Bone marrow (tissue), 2 donors: ENCODE data around the gene ATP6V1F.

ENCODE experiments used
- DNase-seq, 2 donors: peaks; one replicate each; lab custom pipeline; 2025; lab: John Stamatoyannopoulos, UW

ATP6V1F gene

DNA sequence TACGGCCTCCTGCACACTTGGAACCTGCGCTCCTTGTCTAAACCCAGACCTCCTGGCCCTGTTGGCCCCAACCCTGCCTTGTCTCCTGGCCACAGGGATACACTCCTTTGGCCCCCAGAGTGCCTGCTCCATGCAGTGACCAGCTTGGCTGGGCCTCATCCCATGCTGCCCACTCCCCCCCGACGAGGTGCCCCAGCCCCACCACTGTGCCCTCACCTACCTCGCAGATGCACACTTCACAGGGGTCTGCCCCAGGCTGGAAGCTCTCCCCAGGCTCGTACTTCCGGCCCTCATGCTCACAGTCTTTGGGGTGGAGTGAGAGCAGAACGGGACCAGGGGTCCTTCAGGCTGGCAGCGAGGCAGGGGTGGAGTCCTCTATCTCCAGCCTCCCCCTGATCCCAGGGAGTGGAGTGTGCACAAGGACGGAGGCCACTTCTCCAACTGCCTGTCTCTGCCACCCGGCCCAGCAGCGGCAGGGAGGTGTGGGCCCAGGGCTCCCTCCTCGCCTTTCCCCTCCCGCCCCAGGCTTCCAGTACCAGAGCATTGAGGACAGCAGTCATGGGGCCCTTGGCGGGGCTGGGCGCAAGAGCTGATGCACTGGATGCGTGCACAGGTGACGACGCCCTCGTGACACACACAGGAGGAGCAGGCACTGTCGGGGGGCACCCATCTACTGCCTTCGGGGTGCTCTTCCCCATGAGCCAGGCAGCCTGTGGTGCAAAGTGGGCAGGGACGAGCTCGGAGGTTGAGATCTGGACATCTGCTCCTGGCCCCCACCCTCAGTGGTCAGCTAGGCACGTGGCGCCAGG lies 22.1 kb downstream of the ATP6V1F start:
- no peak for DNase-seq

DNA sequence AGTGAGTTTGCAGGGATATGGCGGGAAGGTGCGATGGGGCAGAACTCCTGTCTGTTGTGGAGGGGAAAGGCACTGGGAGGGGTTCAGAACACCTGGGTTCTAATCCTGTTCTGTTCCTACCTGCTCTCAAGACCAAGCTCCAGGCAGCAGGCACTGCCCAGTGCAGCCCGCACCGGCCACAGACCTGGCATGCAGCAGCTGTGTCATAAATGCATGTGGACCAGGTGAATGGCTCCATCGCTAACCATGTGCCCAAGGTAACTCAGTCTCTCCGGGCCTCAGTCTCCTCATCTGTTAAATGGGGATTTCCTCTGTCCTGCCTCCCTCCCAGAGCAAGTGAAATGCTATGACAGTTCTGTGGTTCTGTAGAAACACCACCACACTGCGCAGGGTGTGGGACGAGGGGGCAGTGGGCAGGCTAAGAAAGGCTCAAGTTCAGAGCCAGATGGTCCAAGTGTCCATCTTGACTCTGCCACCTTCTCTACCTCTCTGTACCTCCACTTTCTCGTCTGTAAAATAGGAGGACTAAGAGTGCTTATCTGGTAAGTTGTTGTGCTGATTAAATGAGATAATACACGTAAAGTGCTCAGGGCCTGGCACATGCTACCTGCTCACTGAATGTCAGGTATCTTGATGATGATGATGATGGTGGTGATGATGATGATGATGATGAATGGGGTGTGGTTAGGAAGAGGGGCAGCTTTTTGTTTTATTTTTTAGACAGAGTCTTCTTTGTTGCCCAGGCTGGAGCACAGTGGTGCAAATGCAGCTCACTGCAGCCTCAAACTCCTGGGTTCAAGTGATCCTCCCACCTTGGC lies 22.9 kb downstream of the ATP6V1F start:
- DNase-seq = no peak

GRCh38 chr7:128886391-128887168 lies 23.9 kb downstream of the ATP6V1F start:
- DNase-seq = no peak

DNA sequence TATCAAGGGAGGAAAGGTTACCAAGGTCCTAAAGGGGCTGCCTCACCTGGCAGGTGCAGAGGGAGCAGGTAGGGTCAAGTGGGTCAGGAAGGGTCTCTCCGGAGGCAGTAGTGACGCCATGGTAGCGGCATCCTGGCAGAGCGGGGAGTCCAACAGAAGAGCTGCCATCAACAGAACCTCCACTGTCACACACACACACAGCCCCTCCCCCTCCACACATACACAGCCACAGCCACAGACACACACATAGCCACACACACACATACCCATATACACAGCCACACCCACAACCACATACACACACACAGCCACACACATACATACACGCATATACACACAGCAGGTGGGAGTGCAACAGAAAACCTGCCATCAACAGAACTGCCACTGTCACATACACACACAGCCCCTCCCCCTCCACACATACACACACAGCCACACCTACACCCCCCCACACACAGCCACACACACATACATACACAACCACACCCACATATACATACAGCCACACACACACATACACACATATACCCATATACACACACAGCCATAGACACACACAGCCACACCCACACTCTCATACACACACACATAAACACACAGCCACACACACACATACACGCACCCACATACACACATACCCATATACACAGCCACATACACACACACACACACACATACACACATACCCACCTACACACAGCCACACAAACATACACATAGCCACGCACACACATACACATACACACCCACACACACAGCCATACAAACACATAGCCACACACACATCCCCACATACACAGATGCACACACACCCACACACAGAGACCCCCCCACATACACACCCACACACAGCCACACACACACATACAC lies 24.7 kb downstream of the ATP6V1F start:
- no peak for DNase-seq

GRCh38 chr7:128888039-128888755 lies 25.5 kb downstream of the ATP6V1F start:
- DNase-seq = no peak

- no peak for DNase-seq
Observed at GRCh38 chr7:128888756-128889095, 26.1 kb downstream of the ATP6V1F start.

DNA sequence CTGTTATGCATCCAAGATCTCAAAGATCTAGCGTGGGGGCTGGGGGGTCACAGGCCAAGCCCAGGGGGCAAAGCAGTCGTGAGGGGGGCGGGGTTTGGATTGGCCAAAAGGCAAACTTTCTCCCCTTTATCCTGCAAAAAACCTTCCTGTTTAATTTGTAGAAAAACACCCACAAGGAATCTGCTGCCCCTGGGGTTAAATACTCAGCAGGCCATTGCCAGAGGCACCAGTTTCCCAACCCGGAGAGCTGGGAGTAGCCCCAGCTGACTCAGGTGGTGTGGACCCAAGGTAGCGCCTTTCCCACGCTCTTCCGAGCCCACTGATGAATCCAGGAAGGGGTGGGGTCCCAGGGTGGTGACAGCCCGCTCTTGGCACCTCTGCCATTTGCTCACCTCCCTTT lies 26.5 kb downstream of the ATP6V1F start:
- DNase-seq = no peak

- DNase-seq = no peak
Observed at GRCh38 chr7:128890306-128891109, 27.9 kb downstream of the ATP6V1F start.

- no peak for DNase-seq
Observed at GRCh38 chr7:128891110-128891941, 28.7 kb downstream of the ATP6V1F start.

GRCh38 chr7:128891942-128892269 lies 29.2 kb downstream of the ATP6V1F start:
- no peak for DNase-seq

GRCh38 chr7:128892521-128893250 lies 30.0 kb downstream of the ATP6V1F start:
- no peak for DNase-seq

- DNase-seq = no peak
Observed at GRCh38 chr7:128893251-128894100, 30.8 kb downstream of the ATP6V1F start.

- no peak for DNase-seq
Observed at GRCh38 chr7:128894101-128894440, 31.4 kb downstream of the ATP6V1F start.

DNA sequence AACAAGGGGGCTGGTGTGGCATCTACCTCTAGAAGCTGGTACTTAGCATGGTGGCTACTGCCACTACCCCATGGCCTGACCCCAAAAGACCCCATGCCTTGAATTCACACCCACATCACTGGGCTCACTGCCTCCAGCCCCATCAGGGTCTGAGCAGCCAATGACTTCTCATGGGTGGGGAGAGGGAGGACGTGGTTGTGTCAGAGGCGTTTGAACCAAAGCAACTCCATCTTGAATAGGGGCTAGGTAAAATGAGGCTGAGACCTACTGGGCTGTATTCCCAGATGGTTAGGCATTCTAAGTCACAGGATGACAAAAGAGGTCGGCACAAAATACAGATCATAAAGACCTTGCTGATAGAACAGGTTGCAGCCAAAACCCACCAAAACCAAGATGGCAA lies 32.7 kb downstream of the ATP6V1F start:
- no peak for DNase-seq

DNA sequence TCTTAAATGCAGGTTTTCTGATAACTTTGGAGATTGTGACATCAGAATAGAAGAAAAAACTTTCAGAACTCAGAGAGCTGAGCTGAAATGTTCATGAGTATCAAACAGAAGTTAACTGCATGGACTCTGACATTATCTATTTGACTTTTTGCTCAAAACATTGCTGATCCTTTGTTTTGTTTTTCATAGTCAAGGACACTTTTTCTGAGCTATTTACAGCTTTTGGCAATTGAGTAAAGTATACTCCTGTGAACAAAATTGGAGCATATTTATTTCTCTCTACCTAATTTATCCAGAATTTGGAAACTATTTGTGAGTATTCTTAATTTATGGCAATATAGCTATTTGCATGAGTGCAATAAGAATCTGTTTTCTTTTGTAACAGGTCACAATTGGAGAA lies 36.7 kb downstream of the ATP6V1F start:
- DNase-seq = no peak

- DNase-seq = no peak
Observed at GRCh38 chr7:128900237-128900636, 37.6 kb downstream of the ATP6V1F start.

- no peak for DNase-seq
Observed at GRCh38 chr7:128902761-128903585, 40.3 kb downstream of the ATP6V1F start.
